ENCODE results near the gene AKT3. TPM values are rescaled to one million over a fixed set of nuclear protein-coding genes. Genes with fewer than 3 reads are reported as not detected.

The AKT3 gene
- total and polyA plus RNA-seq, 2 of the 8 experiments (the other 6 are each of a cell fraction or from before 2014, with no cell fraction given), result 6.0 to 36.4 TPM

- CTCF ChIA-PET (ENCODE audit: partially characterized antibody), result interaction anchor here (0.7 to 1.7 kb wide), 2 partner anchors 13 to 24 kb away, joined by 3 to 7 read pairs; no protein-coding TSS in a partner anchor
- Histone ChIP-seq H3K4ac (replicated peaks; ENCODE audit: insufficient read length, low read depth, low read length) (no peak overlapping the region), H3K79me1 (ENCODE audit: low read depth, low read length) (no peaks in the 10 kb centered on the region), H2BK5ac (ENCODE audit: low read depth, low read length) (peak overlapping the region; percentile 97; the same call in 1 of the 2 replicates), H3K14ac (ENCODE audit: insufficient read length) (no peak overlapping the region), H2BK120ac (replicated peaks; ENCODE audit: low read depth, low read length) (peak overlapping the region; percentile 30), H3K9me3 (ENCODE audit: insufficient read depth in 2 of 2, low read depth in 1 of 2, low read length in 1 of 2) (no peaks in the 10 kb centered on the region; a peak in 1 of 4 replicates), H3K4me2 (ENCODE audit: insufficient read depth in 1 of 2, low read depth in 2 of 2, low read length in 2 of 2) (no peak overlapping the region; a peak in 1 of 4 replicates), H3K4me1 (replicated peaks in 1 of 4; ENCODE audit: control insufficient read depth in 3 of 4, insufficient read depth in 4 of 4, low read length in 3 of 4) (peaks cover 21 to 44% (median 33%) of the 10 kb centered on the region in 4 experiments), H3K23ac (ENCODE audit: insufficient read length) (no peak overlapping the region), H3K18ac (ENCODE audit: extremely low read depth, low read length) (peak overlapping the region; percentile 97; the same call in 1 of the 2 replicates), H3K4me3 (ENCODE audit: extremely low read depth in 1 of 4, insufficient read depth in 2 of 4, low read depth in 3 of 4, low read length in 4 of 4) (no peak overlapping the region), H3K79me2 (ENCODE audit: control insufficient read depth in 1 of 2, insufficient read depth in 2 of 2, low read length in 2 of 2) (no peaks in the 10 kb centered on the region), H3K23me2 (ENCODE audit: low read depth, low read length) (no peaks in the 10 kb centered on the region), H3K56ac (replicated peaks; ENCODE audit: insufficient read length, low read depth, low read length) (no peak overlapping the region), H2BK20ac (ENCODE audit: low read length) (peak overlapping the region; percentile 73), H2AK5ac (ENCODE audit: low read depth, low read length) (peak overlapping the region; percentile 49; the same call in 1 of the 2 replicates), H2BK12ac (ENCODE audit: low read depth, low read length) (peak overlapping the region; percentile 95; the same call in 1 of the 2 replicates), H4K20me1 (replicated peaks in 1 of 2; ENCODE audit: control insufficient read depth in 1 of 2, insufficient read depth in 2 of 2, low read length in 2 of 2) (no peaks in the 10 kb centered on the region), H4K8ac (ENCODE audit: extremely low read depth, insufficient read depth, low read length) (no peak overlapping the region; the same call in 1 of the 2 replicates), H3K36me3 (ENCODE audit: control insufficient read depth in 2 of 4, insufficient read depth in 4 of 4, low read length in 3 of 4) (no peaks in the 10 kb centered on the region), H3K27me3 (replicated peaks in 1 of 4; ENCODE audit: control insufficient read depth in 3 of 4, extremely low read depth in 1 of 4, insufficient read depth in 3 of 4, low read length in 3 of 4) (no peaks in the 10 kb centered on the region), H4K5ac (ENCODE audit: insufficient read length, low read depth, low read length) (no peak overlapping the region), H3K9ac (replicated peaks in 1 of 4; ENCODE audit: extremely low read depth in 1 of 4, low read depth in 3 of 4, low read length in 3 of 4) (no peak overlapping the region; a peak in 2 of 7 replicates), H2AFZ (ENCODE audit: low read length) (no peak overlapping the region), H3K27ac (ENCODE audit: low read depth, low read length) (peak overlapping the region; percentile 75; the same call in 1 of the 2 replicates), H2BK15ac (ENCODE audit: low read length) (0 out of 2 replicates have a peak overlapping the region, but pooled peaks have one; percentile 40), H4K91ac (replicated peaks; ENCODE audit: insufficient read length, low read length) (peak overlapping the region; percentile 66)
- FAIRE-seq (no peak), DNase-seq (ENCODE audit: low read depth in 1 of 2, low spot score in 2 of 2) (no peak)
- WGBS, 2 experiments (ENCODE audit: extremely low coverage in 1 of 2, insufficient coverage in 1 of 2, insufficient read length in 1 of 2, insufficient replicate concordance in 2 of 2, low coverage in 1 of 2, low lambda C conversion rate in 2 of 2, missing lambda C conversion rate in 1 of 2), result 94% methylated on average over 20 of the region's 24 CpGs; no CpG with 5 or more reads in 1 of the 2 experiments
- POLR2A ChIA-PET (ENCODE audit: partially characterized antibody), result no interaction called here
Measured at GRCh38 chr1:243489158-243489527, 360.9 kb downstream of the AKT3 start.

All from H1 (cell line).